ENCODE results near the gene SCN9A. TPM values are rescaled to one million over a fixed set of nuclear protein-coding genes. Genes with fewer than 3 reads are reported as not detected.

Gene SCN9A
- total RNA-seq, 2 experiments from 2014 or later, result 0.14 to 0.17 TPM

- intact Hi-C loops (cut with DNase I, micrococcal nuclease), result no loop called here
- POLR2A ChIA-PET, result no interaction called here
Measured at GRCh38 chr2:166197446-166197845, 178.3 kb downstream of the SCN9A start.

GRCh38 chr2:166193407-166193806 is 182.3 kb downstream of the SCN9A start:
- H3K36me3 ChIP-seq (ENCODE audit: insufficient read depth, low read length), result no peaks in the 10 kb centered on the region
- no peaks in the 10 kb centered on the region for H3K27me3 ChIP-seq (ENCODE audit: control insufficient read depth in 1 of 2, insufficient read depth in 2 of 2, low read length in 2 of 2)
- no peak for TF ChIP-seq CTCF (IDR thresholded peaks at IDR 0.05)
- DNase-seq (no peak), ATAC-seq (ENCODE audit: poor library complexity) (no peak)
- Mint-ChIP-seq H3K36me3 (ENCODE audit: low read depth) (no peaks in the 10 kb centered on the region), H3K27ac (no peak overlapping the region), H3K9me3 (no peaks in the 10 kb centered on the region), H3K27me3 (no peaks in the 10 kb centered on the region), H3K4me3 (no peak overlapping the region), H3K4me1 (ENCODE audit: low read depth) (no peaks in the 10 kb centered on the region)
- ChIA-PET POLR2A (no interaction called here), CTCF (no interaction called here)
- no peak overlapping the region for H3K4me3 ChIP-seq (ENCODE audit: low read length)
- H3K9me3 ChIP-seq (ENCODE audit: control insufficient read depth in 1 of 2, insufficient read depth in 1 of 2, low read length in 2 of 2), result no peaks in the 10 kb centered on the region
- no peak overlapping the region for H3K27ac ChIP-seq (ENCODE audit: low read depth in 1 of 2, low read length in 2 of 2)
- no peaks in the 10 kb centered on the region for H3K4me1 ChIP-seq (ENCODE audit: insufficient read depth, low read length)
- intact Hi-C loops (cut with DNase I, micrococcal nuclease), result no loop called here

More at GRCh38 chr2:166197446-166197845, 178.3 kb downstream of the SCN9A start:
- DNase-seq (no peak), ATAC-seq (ENCODE audit: poor library complexity) (no peak)
- TF ChIP-seq CTCF (IDR thresholded peaks at IDR 0.05), result no peak
- CTCF ChIA-PET, result no interaction called here
- Mint-ChIP-seq H3K4me3 (no peak overlapping the region), H3K27ac (no peak overlapping the region), H3K36me3 (ENCODE audit: low read depth) (no peaks in the 10 kb centered on the region), H3K27me3 (no peaks in the 10 kb centered on the region), H3K4me1 (ENCODE audit: low read depth) (no peaks in the 10 kb centered on the region), H3K9me3 (no peaks in the 10 kb centered on the region)
- no peaks in the 10 kb centered on the region for H3K36me3 ChIP-seq (ENCODE audit: insufficient read depth, low read length)
- no peaks in the 10 kb centered on the region for H3K4me1 ChIP-seq (ENCODE audit: insufficient read depth, low read length)
- H3K27ac ChIP-seq (ENCODE audit: low read depth in 1 of 2, low read length in 2 of 2), result no peak overlapping the region
- no peaks in the 10 kb centered on the region for H3K27me3 ChIP-seq (ENCODE audit: control insufficient read depth in 1 of 2, insufficient read depth in 2 of 2, low read length in 2 of 2)
- peaks cover 0 to 5% of the 10 kb centered on the region in 2 experiments for H3K9me3 ChIP-seq (ENCODE audit: control insufficient read depth in 1 of 2, insufficient read depth in 1 of 2, low read length in 2 of 2)
- no peak overlapping the region for H3K4me3 ChIP-seq (ENCODE audit: low read length)

GRCh38 chr2:166188084-166188483 is 187.7 kb downstream of the SCN9A start:
- Mint-ChIP-seq H3K9me3 (no peaks in the 10 kb centered on the region), H3K4me3 (no peak overlapping the region), H3K27me3 (no peaks in the 10 kb centered on the region), H3K36me3 (ENCODE audit: low read depth) (no peaks in the 10 kb centered on the region), H3K4me1 (ENCODE audit: low read depth) (no peaks in the 10 kb centered on the region), H3K27ac (no peak overlapping the region)
- CTCF ChIA-PET, result no interaction called here
- TF ChIP-seq CTCF (IDR thresholded peaks at IDR 0.05), result no peak
- Histone ChIP-seq H3K36me3 (ENCODE audit: insufficient read depth, low read length) (no peaks in the 10 kb centered on the region), H3K27me3 (ENCODE audit: control insufficient read depth in 1 of 2, insufficient read depth in 2 of 2, low read length in 2 of 2) (no peaks in the 10 kb centered on the region), H3K9me3 (ENCODE audit: control insufficient read depth in 1 of 2, insufficient read depth in 1 of 2, low read length in 2 of 2) (no peaks in the 10 kb centered on the region), H3K4me3 (ENCODE audit: low read length) (no peak overlapping the region), H3K27ac (ENCODE audit: low read depth in 1 of 2, low read length in 2 of 2) (no peak overlapping the region), H3K4me1 (ENCODE audit: insufficient read depth, low read length) (no peaks in the 10 kb centered on the region)
- DNase-seq, result no peak
- intact Hi-C loops (cut with DNase I, micrococcal nuclease), result no loop called here
- POLR2A ChIA-PET, result no interaction called here
- no peak for ATAC-seq (ENCODE audit: poor library complexity)

Measured in CD4-positive, alpha-beta T cell (primary cell).